AG09319 (cell line): ENCODE data around the gene HECTD4.

ENCODE experiments used
- DNase-seq: peaks from one replicate; pipeline ENCODE4 v3.0.0-alpha.2; 2010; ENCODE audit warnings: low read depth; ENCODE audit errors: extremely low read depth
- TF ChIP-seq, protein P1 (sequence below): IDR thresholded peaks from 2 replicates; pipeline ENCODE4 v1.5.1; 2011; ENCODE audit warnings: low read depth, mild to moderate bottlenecking, inconsistent platforms, low read length, moderate library complexity

HECTD4 gene

DNA sequence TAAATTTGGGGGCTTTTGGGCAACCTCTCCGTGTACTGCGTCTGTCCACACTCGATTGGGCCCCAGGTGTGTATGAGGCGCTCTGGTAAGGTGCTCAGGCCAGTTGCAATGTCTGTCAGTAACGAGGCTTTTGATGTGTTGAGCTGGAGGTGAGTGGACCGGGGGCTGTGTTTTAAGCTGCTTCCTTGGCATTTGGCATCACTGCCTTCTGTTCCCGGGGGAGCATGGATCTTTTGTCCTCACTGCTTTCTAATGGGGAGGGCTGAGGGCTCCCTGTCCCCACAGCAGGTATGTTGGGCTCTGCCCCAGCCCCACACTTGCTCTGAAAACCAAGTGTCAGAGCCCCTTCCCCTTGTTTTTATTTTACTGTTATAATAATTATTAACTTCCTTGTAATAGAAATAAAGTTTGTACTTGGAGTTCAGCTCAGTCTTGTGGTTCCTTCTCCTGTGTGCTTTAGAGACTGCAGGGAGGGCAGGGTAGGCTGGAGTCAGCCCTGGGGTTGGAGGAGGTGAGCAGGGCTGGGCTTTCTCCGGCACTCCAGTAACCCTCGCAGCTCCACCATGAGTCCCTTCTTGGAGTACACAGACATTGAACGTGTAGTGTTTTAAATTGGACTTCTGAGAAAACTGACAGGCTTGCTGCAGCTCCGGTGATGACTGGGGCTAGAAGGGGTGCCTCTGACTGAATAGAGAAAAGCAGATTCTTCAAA is 228.9 kb downstream of the HECTD4 start:
- TF ChIP-seq, protein P1, sequence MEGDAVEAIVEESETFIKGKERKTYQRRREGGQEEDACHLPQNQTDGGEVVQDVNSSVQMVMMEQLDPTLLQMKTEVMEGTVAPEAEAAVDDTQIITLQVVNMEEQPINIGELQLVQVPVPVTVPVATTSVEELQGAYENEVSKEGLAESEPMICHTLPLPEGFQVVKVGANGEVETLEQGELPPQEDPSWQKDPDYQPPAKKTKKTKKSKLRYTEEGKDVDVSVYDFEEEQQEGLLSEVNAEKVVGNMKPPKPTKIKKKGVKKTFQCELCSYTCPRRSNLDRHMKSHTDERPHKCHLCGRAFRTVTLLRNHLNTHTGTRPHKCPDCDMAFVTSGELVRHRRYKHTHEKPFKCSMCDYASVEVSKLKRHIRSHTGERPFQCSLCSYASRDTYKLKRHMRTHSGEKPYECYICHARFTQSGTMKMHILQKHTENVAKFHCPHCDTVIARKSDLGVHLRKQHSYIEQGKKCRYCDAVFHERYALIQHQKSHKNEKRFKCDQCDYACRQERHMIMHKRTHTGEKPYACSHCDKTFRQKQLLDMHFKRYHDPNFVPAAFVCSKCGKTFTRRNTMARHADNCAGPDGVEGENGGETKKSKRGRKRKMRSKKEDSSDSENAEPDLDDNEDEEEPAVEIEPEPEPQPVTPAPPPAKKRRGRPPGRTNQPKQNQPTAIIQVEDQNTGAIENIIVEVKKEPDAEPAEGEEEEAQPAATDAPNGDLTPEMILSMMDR, result no peak
- DNase-seq, result no peak

DNA sequence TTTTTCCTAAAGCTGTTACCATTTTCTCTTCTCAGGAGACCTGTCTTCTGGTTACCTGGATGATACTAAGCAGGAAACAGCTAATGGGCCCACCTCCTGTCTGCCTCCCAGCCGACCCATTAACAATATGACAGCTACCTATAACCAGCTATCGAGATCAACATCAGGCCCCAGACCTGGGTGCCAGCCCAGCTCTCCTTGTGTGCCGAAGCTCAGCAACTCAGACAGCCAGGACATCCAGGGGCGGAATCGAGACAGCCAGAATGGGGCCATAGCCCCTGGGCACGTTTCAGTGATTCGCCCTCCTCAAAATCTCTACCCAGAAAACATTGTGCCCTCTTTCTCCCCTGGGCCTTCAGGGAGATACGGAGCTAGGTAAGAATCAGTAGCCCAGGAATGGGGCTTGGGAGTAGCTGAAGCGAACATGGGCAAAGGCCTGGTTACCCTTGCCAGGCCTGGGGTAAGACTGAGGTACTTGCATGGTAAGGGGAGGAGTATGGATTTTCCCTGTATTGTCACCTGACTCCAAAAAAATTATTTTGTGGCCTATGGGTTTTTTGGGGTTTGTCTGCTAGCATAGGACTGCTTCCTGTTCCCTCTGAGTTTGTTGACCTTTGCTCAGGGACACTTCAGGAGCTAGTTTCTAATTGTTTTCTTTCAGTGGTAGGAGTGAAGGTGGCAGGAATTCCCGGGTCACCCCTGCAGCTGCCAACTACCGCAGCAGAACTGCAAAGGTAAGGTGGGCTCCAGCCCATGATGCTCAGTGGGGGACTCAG is 230.3 kb downstream of the HECTD4 start:
- DNase-seq, result no peak
- TF ChIP-seq, protein P1, result no peak

DNA sequence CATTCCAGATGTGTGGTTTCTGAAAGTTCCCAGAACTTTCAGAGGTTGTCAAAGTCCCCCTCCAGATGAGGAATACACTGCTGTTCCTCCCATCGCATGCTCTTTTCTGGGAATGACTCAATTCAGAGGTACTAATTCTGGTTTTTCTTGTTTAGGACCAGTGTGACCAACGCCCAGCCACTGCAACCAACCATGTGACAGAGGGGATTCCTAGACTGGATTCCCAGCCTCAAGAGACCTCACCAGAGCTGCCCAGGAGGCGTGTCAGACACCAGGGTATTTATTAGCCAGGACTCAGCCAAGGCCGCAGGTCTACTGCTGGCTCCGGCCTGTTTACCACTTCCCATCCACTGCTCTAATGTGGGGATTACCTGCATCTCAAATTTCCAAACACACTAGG is 232.6 kb downstream of the HECTD4 start:
- no peak for DNase-seq
- TF ChIP-seq, protein P1, result no peak

DNA sequence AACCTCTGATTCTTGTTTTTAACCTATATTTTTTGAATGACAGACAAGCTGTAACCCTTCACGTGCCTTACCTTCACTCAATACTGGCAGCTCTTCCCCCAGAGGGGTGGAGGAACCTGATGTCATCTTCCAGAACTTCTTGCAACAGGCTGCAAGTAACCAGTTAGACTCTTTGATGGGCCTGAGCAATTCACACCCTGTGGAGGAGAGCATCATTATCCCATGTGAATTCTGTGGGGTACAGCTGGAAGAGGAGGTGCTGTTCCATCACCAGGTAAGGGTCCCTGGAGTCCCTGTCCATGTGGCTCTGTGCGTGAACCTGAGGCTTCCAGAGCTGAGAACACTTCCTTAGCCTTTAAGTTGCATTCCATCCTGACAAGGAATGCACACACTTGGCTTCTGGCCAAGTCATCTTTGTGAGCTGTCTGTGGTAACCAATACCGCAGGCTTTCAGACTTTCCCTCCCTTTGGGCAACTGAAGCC is 234.2 kb downstream of the HECTD4 start:
- TF ChIP-seq, protein P1, result no peak
- DNase-seq, result no peak

DNA sequence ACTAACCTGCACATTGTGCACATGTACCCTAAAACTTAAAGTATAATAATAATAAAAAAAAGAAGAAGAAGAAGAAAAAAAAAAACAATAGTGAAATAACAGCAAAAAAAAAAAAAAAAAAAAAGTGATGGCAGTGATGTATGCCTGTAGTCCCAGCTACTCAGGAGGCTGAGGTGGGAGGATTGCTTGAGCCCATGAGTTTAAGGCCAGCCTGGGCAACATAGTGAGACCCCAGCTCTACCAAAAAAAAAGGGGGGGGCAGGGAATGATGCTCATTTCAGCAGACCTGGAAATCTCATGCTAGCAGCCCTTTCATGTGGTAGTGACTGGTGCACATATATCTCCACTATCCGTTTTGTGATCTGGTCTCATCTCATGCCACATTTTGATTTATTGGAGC is 236.1 kb downstream of the HECTD4 start:
- DNase-seq, result no peak
- TF ChIP-seq, protein P1, result no peak

DNA sequence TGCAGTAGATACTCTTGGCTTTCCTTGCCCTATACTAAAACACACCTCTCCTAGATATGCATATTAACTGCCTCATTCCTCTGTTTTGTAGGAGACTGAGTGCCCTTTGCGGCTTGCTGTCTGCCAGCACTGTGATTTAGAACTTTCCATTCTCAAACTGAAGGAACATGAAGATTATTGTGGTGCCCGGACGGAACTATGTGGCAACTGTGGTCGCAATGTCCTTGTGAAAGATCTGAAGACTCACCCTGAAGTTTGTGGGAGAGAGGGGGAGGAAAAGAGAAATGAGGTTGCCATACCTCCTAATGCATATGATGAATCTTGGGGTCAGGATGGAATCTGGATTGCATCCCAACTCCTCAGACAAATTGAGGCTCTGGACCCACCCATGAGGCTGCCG is 241.5 kb downstream of the HECTD4 start:
- DNase-seq, result no peak
- TF ChIP-seq, protein P1, result no peak

DNA sequence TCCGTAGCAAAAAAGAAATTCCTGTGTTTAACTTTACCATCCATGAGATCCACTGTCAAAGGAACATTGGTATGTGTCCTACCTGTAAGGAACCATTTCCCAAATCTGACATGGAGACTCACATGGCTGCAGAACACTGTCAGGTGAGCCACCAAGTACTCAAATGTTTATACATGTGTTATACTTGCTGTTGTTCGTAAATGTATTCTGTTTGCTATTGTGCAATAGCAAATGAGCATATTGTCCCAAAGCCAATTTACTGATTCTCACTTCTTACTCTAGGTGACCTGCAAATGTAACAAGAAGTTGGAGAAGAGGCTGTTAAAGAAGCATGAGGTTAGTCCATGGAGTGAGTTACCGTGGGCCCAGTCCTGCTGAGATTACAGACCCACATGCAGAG is 247.5 kb downstream of the HECTD4 start:
- TF ChIP-seq, protein P1, result no peak
- DNase-seq, result no peak
